Fibroblast of the aortic adventitia (primary cell): ENCODE measurements around the gene LHFPL2. TPM values are rescaled to one million over a fixed set of nuclear protein-coding genes. Genes with fewer than 3 reads are reported as not detected.

ENCODE experiments used
- DNase-seq: peaks from one replicate; pipeline ENCODE4 v3.0.0-alpha.2; 2010; ENCODE audit warnings: low read depth
- H3K4me3 ChIP-seq: 2 replicates; pipeline ENCODE4 v1.5.1; 2011; ENCODE audit warnings: low read depth, mild to moderate bottlenecking, control low read depth, low read length, moderate library complexity
- total RNA-seq: library from RNA; depleted of rRNA; stranded (reverse); fragments of >200 nt; gene quantifications from 2 replicates; pipeline ENCODE4 v1.2.3, GENCODE V29; 2012; ENCODE audit warnings: low replicate concordance
- TF ChIP-seq, protein P1 (sequence below): IDR thresholded peaks from 2 replicates; pipeline ENCODE4 v1.5.1; 2011; ENCODE audit warnings: mild to moderate bottlenecking, low read length, control low read depth, inconsistent platforms; ENCODE audit not compliant: insufficient read depth

The LHFPL2 gene
- total RNA-seq, 1 donor, result 81.2 TPM

DNA sequence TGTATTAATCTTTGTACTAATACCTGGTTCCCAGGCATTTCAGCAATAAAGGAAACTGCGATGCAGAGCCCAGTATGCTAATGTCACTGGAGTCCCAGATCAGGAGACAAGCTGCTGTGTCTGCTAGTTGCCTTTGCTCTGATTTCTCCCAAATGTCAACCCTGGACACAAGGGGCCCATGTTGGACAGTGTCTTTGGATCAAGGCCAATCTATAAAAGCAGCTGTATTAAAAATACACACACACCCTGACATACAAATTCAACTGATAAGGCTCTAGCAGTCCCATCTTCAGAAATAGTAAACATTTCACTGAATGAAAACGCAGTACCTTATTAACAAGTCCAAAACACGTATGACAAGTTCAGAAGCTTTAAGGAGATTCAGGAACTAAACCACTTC lies 18.9 kb downstream of the LHFPL2 start:
- TF ChIP-seq, protein P1, sequence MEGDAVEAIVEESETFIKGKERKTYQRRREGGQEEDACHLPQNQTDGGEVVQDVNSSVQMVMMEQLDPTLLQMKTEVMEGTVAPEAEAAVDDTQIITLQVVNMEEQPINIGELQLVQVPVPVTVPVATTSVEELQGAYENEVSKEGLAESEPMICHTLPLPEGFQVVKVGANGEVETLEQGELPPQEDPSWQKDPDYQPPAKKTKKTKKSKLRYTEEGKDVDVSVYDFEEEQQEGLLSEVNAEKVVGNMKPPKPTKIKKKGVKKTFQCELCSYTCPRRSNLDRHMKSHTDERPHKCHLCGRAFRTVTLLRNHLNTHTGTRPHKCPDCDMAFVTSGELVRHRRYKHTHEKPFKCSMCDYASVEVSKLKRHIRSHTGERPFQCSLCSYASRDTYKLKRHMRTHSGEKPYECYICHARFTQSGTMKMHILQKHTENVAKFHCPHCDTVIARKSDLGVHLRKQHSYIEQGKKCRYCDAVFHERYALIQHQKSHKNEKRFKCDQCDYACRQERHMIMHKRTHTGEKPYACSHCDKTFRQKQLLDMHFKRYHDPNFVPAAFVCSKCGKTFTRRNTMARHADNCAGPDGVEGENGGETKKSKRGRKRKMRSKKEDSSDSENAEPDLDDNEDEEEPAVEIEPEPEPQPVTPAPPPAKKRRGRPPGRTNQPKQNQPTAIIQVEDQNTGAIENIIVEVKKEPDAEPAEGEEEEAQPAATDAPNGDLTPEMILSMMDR, result no peak
- DNase-seq, result no peak

DNA sequence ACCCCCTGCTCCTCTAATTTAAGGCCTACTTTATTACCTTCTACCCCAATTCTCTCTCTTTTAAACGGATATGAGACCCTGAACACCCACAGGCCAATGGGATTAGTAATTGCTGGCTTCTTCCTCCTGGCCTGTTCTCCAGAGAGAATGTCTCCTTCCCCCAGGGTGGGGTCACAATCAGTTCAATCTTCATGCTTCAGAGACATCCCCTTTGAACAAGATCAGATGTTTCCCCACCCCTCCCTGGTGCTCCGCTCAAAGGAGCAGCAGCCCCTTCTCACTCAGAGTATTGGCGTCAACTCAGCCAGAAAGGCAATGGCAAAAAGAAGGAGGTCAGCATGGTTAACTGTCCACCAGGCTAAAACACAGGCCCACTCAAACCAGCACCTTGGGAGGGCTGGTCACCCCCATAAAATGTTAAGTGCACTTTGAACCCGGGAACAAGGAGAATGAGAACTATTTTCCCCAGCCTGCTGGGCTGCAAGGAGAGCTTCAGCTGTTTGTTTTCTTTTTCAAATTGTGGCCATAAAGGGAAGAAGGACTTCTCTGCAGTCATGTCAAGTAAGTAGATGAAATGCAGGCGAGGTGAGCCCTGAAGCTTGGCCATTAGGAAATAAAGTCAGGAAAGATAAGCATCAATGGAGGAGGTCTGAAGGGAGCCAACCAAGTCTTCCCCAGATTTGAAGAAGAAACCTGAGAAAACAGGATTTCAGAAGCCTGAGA lies 20.1 kb downstream of the LHFPL2 start:
- TF ChIP-seq, protein P1, result no peak
- no peak for DNase-seq

More for the DNA sequence above, 18.9 kb downstream of the LHFPL2 start:
- H3K4me3 ChIP-seq, result no peak overlapping the region

DNA sequence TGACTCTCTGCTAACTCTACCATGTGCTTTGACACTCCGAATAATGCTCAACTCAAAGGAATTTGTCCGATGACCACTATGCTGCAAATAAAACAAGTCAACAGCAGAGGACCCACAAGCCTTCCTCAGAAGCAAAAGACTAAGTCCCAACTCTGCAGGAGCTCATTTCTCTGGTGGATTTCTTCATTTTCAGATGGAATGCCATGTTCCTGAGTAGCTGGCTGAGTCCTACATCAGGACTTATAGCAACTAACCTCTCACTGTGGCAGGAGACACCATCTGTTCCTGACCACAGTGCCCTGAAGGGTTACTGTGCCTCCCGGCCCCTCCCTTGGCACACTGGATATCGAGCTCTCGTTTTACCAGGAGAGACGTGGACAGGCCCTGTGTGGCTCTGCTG lies 20.8 kb downstream of the LHFPL2 start:
- no peak overlapping the region for H3K4me3 ChIP-seq
- DNase-seq, result peak; percentile 43
- TF ChIP-seq, protein P1, result no peak

More for the DNA sequence above, 20.1 kb downstream of the LHFPL2 start:
- H3K4me3 ChIP-seq, result no peak overlapping the region

DNA sequence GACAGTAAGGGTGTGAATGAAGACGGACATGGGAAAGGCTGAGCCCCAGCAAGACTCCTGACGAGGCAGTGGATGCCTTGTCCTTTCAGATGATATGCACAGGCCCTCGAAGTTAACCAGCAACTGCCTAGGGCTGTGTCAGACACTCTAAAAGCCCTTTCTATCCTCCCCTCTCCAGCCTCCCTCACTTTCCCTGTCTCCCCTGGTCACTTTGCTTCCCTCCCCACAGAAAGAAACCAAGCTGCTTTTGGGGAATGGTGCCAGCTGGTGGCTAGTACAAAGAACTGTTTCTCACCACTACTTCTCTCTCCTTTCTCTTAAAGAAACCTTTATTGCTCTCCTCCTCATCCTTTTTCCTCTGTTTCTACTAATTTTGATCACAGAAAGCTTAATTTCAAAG lies 21.4 kb downstream of the LHFPL2 start:
- TF ChIP-seq, protein P1, result peak; percentile 66
- DNase-seq, result peak; percentile 52

DNA sequence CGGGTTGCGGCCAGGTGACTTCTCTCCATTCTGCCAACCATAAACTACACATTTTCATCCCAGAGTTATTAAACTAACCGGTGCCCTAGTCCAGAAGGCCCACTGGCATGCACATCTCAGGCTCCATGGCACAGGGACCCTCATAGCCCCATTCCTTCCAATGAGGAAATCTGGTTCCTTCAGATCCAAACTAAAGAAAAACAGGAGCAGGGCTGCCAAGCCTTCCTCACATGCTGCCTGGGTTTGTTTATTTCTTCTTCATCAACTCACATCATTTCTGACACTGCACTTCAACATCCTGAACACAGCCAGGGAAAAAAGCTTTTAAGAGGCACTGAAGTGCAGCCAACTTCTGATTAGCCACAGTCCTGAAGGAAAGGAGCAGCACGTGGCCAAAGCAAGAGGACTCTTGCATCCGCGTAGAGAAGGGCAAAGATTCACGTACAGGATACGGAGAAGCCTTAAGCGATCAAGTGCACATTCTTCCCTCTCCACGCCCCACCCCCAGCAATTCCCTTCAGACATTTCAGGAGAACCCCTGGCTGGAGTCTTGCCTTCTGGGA lies 22.5 kb downstream of the LHFPL2 start:
- TF ChIP-seq, protein P1, result no peak
- H3K4me3 ChIP-seq, result no peak overlapping the region
- peak; percentile 58 for DNase-seq

More for the DNA sequence above, 21.4 kb downstream of the LHFPL2 start:
- no peak overlapping the region for H3K4me3 ChIP-seq

DNA sequence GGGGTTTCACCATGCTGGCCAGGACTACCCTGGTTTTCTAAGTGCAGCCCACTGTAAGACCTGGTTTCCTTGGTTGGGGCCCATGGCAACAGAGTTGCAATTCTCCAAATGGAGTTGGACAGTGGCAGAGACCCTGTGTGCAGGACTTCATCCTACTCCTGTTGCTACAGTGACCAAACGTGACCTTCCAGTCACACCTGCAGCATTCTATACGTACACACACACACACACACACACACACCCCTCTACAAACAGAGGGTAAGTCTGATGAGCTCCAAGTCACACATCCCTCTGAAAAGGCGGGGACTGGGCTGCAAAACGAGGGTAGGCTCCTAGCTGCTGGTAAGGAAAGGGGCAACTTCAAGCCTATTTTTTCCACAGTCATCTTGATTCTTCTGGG lies 23.6 kb downstream of the LHFPL2 start:
- no peak for DNase-seq
- TF ChIP-seq, protein P1, result no peak
- H3K4me3 ChIP-seq, result no peak overlapping the region
